IMR-90 (cell line): ENCODE results near the gene RASSF7. TPM values are rescaled to one million over a fixed set of nuclear protein-coding genes. Genes with fewer than 3 reads are reported as not detected.

Experiments used
- ATAC-seq: fragments of 200-7000 bp; cut with Tn5 transposase; 2 replicates; pipeline ENCODE4 v1.9.1; 2020; ENCODE audit warnings: low read depth, mild to moderate bottlenecking, moderate library complexity
- BruUV-seq: library from RNA; stranded (reverse); fragments of 400-500 nt; replicated peaks from 2 replicates; lab custom pipeline; 2021; lab: Mats Ljungman, UMichigan
- CTCF ChIA-PET: fragments of 300-600 bp; formaldehyde crosslinking; extraction: SDS; loops from one replicate; lab custom pipeline; 2021; ENCODE audit warnings: antibody characterized with exemption; lab: Yijun Ruan, JAX
- POLR2A ChIA-PET: fragments of 300-600 bp; sonication (Branson Sonifier 250); formaldehyde crosslinking; loops from one replicate; lab custom pipeline; 2022; ENCODE audit warnings: antibody characterized with exemption; ENCODE audit not compliant: unreplicated experiment; lab: Charles Lee
- DNase-seq: peaks from one replicate; pipeline ENCODE4 v3.0.0; 2013
- H2AFZ ChIP-seq: replicated peaks from 2 replicates; pipeline ENCODE3; 2013; ENCODE audit warnings: low read length, mild to moderate bottlenecking; ENCODE audit not compliant: poor library complexity
- H2AK5ac ChIP-seq: 2 replicates; pipeline ENCODE4 v1.6.1; 2013; ENCODE audit warnings: low read depth, low read length, inconsistent platforms
- H2AK9ac ChIP-seq: replicated peaks from 2 replicates; pipeline ENCODE3; 2013; ENCODE audit warnings: mild to moderate bottlenecking, low read depth, low read length, moderate library complexity; ENCODE audit not compliant: poor library complexity
- H2BK120ac ChIP-seq: 2 replicates; pipeline ENCODE4 v1.6.1; 2013; ENCODE audit warnings: low read depth, low read length, inconsistent platforms
- H2BK15ac ChIP-seq: 3 replicates; pipeline ENCODE4 v1.6.1; 2013; ENCODE audit warnings: low read depth, low read length, inconsistent platforms
- H2BK20ac ChIP-seq: 2 replicates; pipeline ENCODE4 v1.6.1; 2013; ENCODE audit warnings: low read depth, mild to moderate bottlenecking, inconsistent platforms, low read length, moderate library complexity
- H2BK5ac ChIP-seq: 2 replicates; pipeline ENCODE4 v1.6.1; 2013; ENCODE audit warnings: mild to moderate bottlenecking, low read depth, low read length, inconsistent platforms; ENCODE audit not compliant: poor library complexity, severe bottlenecking
- H3K14ac ChIP-seq: replicated peaks from 2 replicates; pipeline ENCODE4 v1.6.1; 2013; ENCODE audit warnings: low read depth, low read length, inconsistent platforms
- H3K18ac ChIP-seq: 2 replicates; pipeline ENCODE4 v1.6.1; 2013; ENCODE audit warnings: low read depth, low read length, control low read depth
- H3K23ac ChIP-seq: 2 replicates; pipeline ENCODE4 v1.6.1; 2013; ENCODE audit warnings: low read depth, low read length, inconsistent platforms
- H3K27ac ChIP-seq: 2 replicates; pipeline ENCODE4 v1.5.1; 2013; ENCODE audit warnings: mild to moderate bottlenecking, control low read depth, low read length; ENCODE audit not compliant: insufficient read depth
- H3K27me3 ChIP-seq: 2 replicates; pipeline ENCODE4 v1.6.1; 2013; ENCODE audit warnings: low read length; ENCODE audit not compliant: control insufficient read depth, insufficient read depth
- H3K36me3 ChIP-seq: 2 replicates; pipeline ENCODE4 v1.6.1; 2013; ENCODE audit warnings: low read length, mixed read lengths; ENCODE audit not compliant: control insufficient read depth, insufficient read depth
- H3K4ac ChIP-seq: 2 replicates; pipeline ENCODE4 v1.6.1; 2013; ENCODE audit warnings: low read depth, low read length, inconsistent platforms
- H3K4me1 ChIP-seq: 2 replicates; pipeline ENCODE4 v1.6.1; 2013; ENCODE audit warnings: low read length, mixed read lengths; ENCODE audit not compliant: control insufficient read depth, insufficient read depth
- H3K4me2 ChIP-seq: 2 replicates; pipeline ENCODE4 v1.6.1; 2013; ENCODE audit warnings: low read depth, mild to moderate bottlenecking, control low read depth, low read length, moderate library complexity
- H3K4me3 ChIP-seq: 2 replicates; pipeline ENCODE4 v1.5.1; 2013; ENCODE audit warnings: low read depth, mild to moderate bottlenecking, control low read depth, low read length, moderate library complexity; ENCODE audit not compliant: insufficient read depth
- H3K56ac ChIP-seq: 2 replicates; pipeline ENCODE4 v1.6.1; 2013; ENCODE audit warnings: low read length, inconsistent platforms; ENCODE audit not compliant: insufficient read depth; ENCODE audit errors: extremely low read depth
- H3K79me1 ChIP-seq, 2 experiments: 2 replicates each; pipeline ENCODE4 v1.6.1; 2013; ENCODE audit warnings: low read length in 2 of 2, inconsistent platforms in 1 of 2, low read depth in 1 of 2
- H3K9ac ChIP-seq: 2 replicates; pipeline ENCODE4 v1.6.1; 2013; ENCODE audit warnings: low read depth, low read length, control low read depth
- H3K9me1 ChIP-seq: 2 replicates; pipeline ENCODE4 v1.6.1; 2013; ENCODE audit warnings: low read length, inconsistent platforms; ENCODE audit not compliant: insufficient read depth
- H3K9me3 ChIP-seq: 2 replicates; pipeline ENCODE4 v1.6.1; 2013; ENCODE audit warnings: low read length; ENCODE audit not compliant: control insufficient read depth, insufficient read depth
- H4K20me1 ChIP-seq: 2 replicates; pipeline ENCODE4 v1.6.1; 2013; ENCODE audit warnings: low read length, inconsistent platforms; ENCODE audit not compliant: insufficient read depth
- H4K5ac ChIP-seq: 2 replicates; pipeline ENCODE4 v1.6.1; 2013; ENCODE audit warnings: mild to moderate bottlenecking, low read depth, low read length, control low read depth
- H4K8ac ChIP-seq, 2 experiments: 2 replicates each; pipeline ENCODE4 v1.6.1; 2013; ENCODE audit warnings: low read depth in 2 of 2, low read length in 2 of 2, control low read depth in 1 of 2, inconsistent platforms in 1 of 2
- H4K91ac ChIP-seq: 2 replicates; pipeline ENCODE4 v1.6.1; 2013; ENCODE audit warnings: low read depth, low read length, inconsistent platforms; ENCODE audit not compliant: insufficient read depth
- CHD1 ChIP-seq: IDR thresholded peaks from 2 replicates; pipeline ENCODE4 v1.6.1; 2012; ENCODE audit warnings: low read depth, low read length, improper control_type of control experiment
- CTCF ChIP-seq: conservative IDR thresholded peaks from 2 replicates; pipeline ENCODE4 v1.5.1; 2012; ENCODE audit warnings: mild to moderate bottlenecking, low read depth, low read length, improper control_type of control experiment
- FOS ChIP-seq: fragments of 150-350 bp; IDR thresholded peaks from 2 replicates; pipeline ENCODE4 v1.6.1; 2016; ENCODE audit warnings: low read depth, low read length
- MAZ ChIP-seq: IDR thresholded peaks from 2 replicates; pipeline ENCODE4 v1.6.1; 2012; ENCODE audit warnings: low read depth, mild to moderate bottlenecking, low read length, improper control_type of control experiment, moderate library complexity, borderline replicate concordance
- NFE2L2 ChIP-seq: fragments of 150-350 bp; IDR thresholded peaks from 2 replicates; pipeline ENCODE4 v1.6.1; 2016; ENCODE audit warnings: low read depth, mild to moderate bottlenecking, low read length
- POLR2A ChIP-seq: IDR thresholded peaks from 2 replicates; pipeline ENCODE4 v1.6.1; 2012; ENCODE audit warnings: mild to moderate bottlenecking, low read depth, low read length
- RFX5 ChIP-seq: IDR thresholded peaks from 2 replicates; pipeline ENCODE4 v1.8.0; 2012; ENCODE audit warnings: low read depth, mild to moderate bottlenecking, low read length, moderate library complexity
- SMC3 ChIP-seq: fragments of 150-350 bp; IDR thresholded peaks from 2 replicates; pipeline ENCODE4 v1.6.1; 2016; ENCODE audit warnings: low read depth, mild to moderate bottlenecking, antibody characterized with exemption, low read length, moderate library complexity
- WGBS, 2 experiments: methylation state at CpG; one replicate each; pipeline versions ENCODE4 v1.1.5 to v1.1.7; 2013; ENCODE audit warnings: missing lambda C conversion rate in 2 of 2; ENCODE audit not compliant: insufficient read length in 1 of 2; ENCODE audit errors: extremely low coverage in 2 of 2; 5-methylcytosine and 5-hydroxymethylcytosine counted together
- dilution Hi-C: fragments of 300-500 bp; cut with HindIII; formaldehyde crosslinking; loops from one replicate; pipeline ENCODE4 v1.14.3; 2018; ENCODE audit warnings: low sequenced_read_pairs; ENCODE audit not compliant: unreplicated experiment
- in situ Hi-C: fragments of 300-500 bp; cut with MboI; formaldehyde crosslinking; loops from 3 replicates; pipeline ENCODE4 v1.14.3; 2019; ENCODE audit warnings: low sequenced_read_pairs, inconsistent platforms, mixed read lengths
- intact Hi-C: fragments of 100-400 bp; cut with micrococcal nuclease; formaldehyde crosslinking; loops from 2 replicates; pipeline ENCODE4 v1.10.0; 2022
- polyA plus RNA-seq, 3 experiments: library from polyadenylated mRNA; depleted of rRNA; stranded (reverse); fragments of >200 nt; gene quantifications; 2 replicates each; pipeline ENCODE4 v1.2.3, GENCODE V29; 2012; ENCODE audit warnings: low replicate concordance in 1 of 3
- total RNA-seq: library from RNA; depleted of rRNA; stranded (reverse); fragments of >200 nt; gene quantifications from 2 replicates; pipeline ENCODE4 v1.2.3, GENCODE V29; 2012

The RASSF7 gene
- total and polyA plus RNA-seq, 2 of the 4 experiments (the other 2 are of a cell fraction), result 6.8 to 18.5 TPM

- Histone ChIP-seq H3K27me3 (no peaks in the 10 kb centered on the region; the same call in 1 of the 2 replicates), H3K9me3 (no peaks in the 10 kb centered on the region), H3K36me3 (peaks cover 3% of the 10 kb centered on the region; the same call in 1 of the 2 replicates), H4K8ac (0 out of 4 replicates have a peak overlapping the region, but pooled peaks of 1 of the 2 experiments have one; percentile 4), H2AFZ (peak overlapping the region; percentile 96), H4K5ac (no peak overlapping the region), H2BK120ac (no peak overlapping the region), H3K4me2 (peak overlapping the region; percentile 92), H2BK20ac (no peak overlapping the region), H3K79me1 (peaks cover 2 to 20% of the 10 kb centered on the region in 2 experiments; a peak in 3 of 4 replicates), H3K14ac (peak overlapping the region; percentile 51), H3K18ac (no peak overlapping the region), H3K27ac (no peak overlapping the region), H2BK5ac (no peak overlapping the region), H3K4me1 (peaks cover 15% of the 10 kb centered on the region), H4K91ac (no peak overlapping the region), H3K9ac (peak overlapping the region; percentile 4; the same call in 1 of the 2 replicates), H3K4me3 (peak overlapping the region; percentile 96), H2AK5ac (peak overlapping the region; percentile 29; the same call in 1 of the 2 replicates), H2AK9ac (peak overlapping the region; percentile 28), H3K4ac (peak overlapping the region; percentile 19; the same call in 1 of the 2 replicates), H3K9me1 (peaks cover 15% of the 10 kb centered on the region), H4K20me1 (peaks cover 37% of the 10 kb centered on the region), H2BK15ac (no peak overlapping the region), H3K56ac (no peak overlapping the region), H3K23ac (peak overlapping the region; percentile 49; the same call in 1 of the 2 replicates)
- intact Hi-C loops (no loop called here), dilution Hi-C loops (no loop called here), in situ Hi-C loops (no loop called here)
- ChIA-PET POLR2A (no interaction called here), CTCF (no interaction called here)
- BruUV-seq, result no TSS peak
- TF ChIP-seq NFE2L2 (no peak), MAZ (no peak), POLR2A (no peak), SMC3 (no peak), CHD1 (no peak), RFX5 (no peak), FOS (no peak), CTCF (no peak)
- ATAC-seq (peak; percentile 0; the same call in 1 of the 2 replicates), DNase-seq (no peak)
- WGBS, 2 experiments, result 10% methylated on average over 12 of the region's 25 CpGs; no CpG with 5 or more reads in 1 of the 2 experiments
Measured at GRCh38 chr11:574632-575312, 14.0 kb downstream of the RASSF7 start.
